Kidney capillary endothelial cell (primary cell): Measurements from ENCODE around the gene VWA3A.
"Not testable (repeated sequence)": the region's sequence is repeated elsewhere in the genome, so short reads cannot be mapped to it uniquely, and the experiment has no call there.

Source experiments
- DNase-seq: peaks from one replicate; pipeline ENCODE4 v3.0.0-alpha.2; 2018; ENCODE audit warnings: low spot score

The VWA3A gene

GRCh38 chr16:22092143-22092933 lies at the start of gene VWA3A:
Gene VWA3A, plus strand, starts transcription at chr16:22092541. Its CDS starts 97 bp downstream, at chr16:22092638.
- no peak for DNase-seq

GRCh38 chr16:22043882-22044281 lies 48.5 kb upstream of the VWA3A start:
- not testable (repeated sequence) for DNase-seq

- DNase-seq, result peak; percentile 54
These were observed 46.5 kb upstream of the VWA3A start for GRCh38 chr16:22045888-22046287.

GRCh38 chr16:22050963-22051362 lies 41.4 kb upstream of the VWA3A start:
- no peak for DNase-seq

- DNase-seq, result no peak
These were observed 39.4 kb upstream of the VWA3A start for GRCh38 chr16:22052980-22053379.

GRCh38 chr16:22053921-22054341 lies 38.4 kb upstream of the VWA3A start:
- no peak for DNase-seq

- DNase-seq, result no peak
These were observed 37.3 kb upstream of the VWA3A start for GRCh38 chr16:22054847-22055590.

- no peak for DNase-seq
These were observed 36.5 kb upstream of the VWA3A start for GRCh38 chr16:22055881-22056280.

GRCh38 chr16:22063888-22064467 lies 28.4 kb upstream of the VWA3A start:
- DNase-seq, result no peak

GRCh38 chr16:22065252-22065651 lies 27.1 kb upstream of the VWA3A start:
- DNase-seq, result no peak

- DNase-seq, result no peak
These were observed 21.7 kb upstream of the VWA3A start for GRCh38 chr16:22070361-22071330.

- no peak for DNase-seq
These were observed 20.9 kb upstream of the VWA3A start for GRCh38 chr16:22071331-22071910.

GRCh38 chr16:22073350-22073749 lies 19.0 kb upstream of the VWA3A start:
- no peak for DNase-seq

GRCh38 chr16:22075043-22075757 lies 17.1 kb upstream of the VWA3A start:
- DNase-seq, result peak; percentile 41

- DNase-seq, result no peak
These were observed 16.6 kb upstream of the VWA3A start for GRCh38 chr16:22075776-22076175.

- peak; percentile 65 for DNase-seq
These were observed 14.5 kb upstream of the VWA3A start for GRCh38 chr16:22077700-22078313.

GRCh38 chr16:22078656-22079055 lies 13.7 kb upstream of the VWA3A start:
- DNase-seq, result no peak

- no peak for DNase-seq
These were observed 11.3 kb upstream of the VWA3A start for GRCh38 chr16:22081050-22081449.

GRCh38 chr16:22086440-22086839 lies 5.9 kb upstream of the VWA3A start:
- no peak for DNase-seq

GRCh38 chr16:22088642-22089041 lies 3.7 kb upstream of the VWA3A start:
- DNase-seq, result no peak
